PC-3 (cell line): ENCODE results near the gene CTNND2. TPM values are rescaled to one million over a fixed set of nuclear protein-coding genes. Genes with fewer than 3 reads are reported as not detected.

Experiments
- ATAC-seq: fragments of 200-7000 bp; cut with Tn5 transposase; 2 replicates; pipeline ENCODE4 v1.9.1; 2020; ENCODE audit warnings: mild to moderate bottlenecking, moderate library complexity
- BruUV-seq: library from RNA; stranded (reverse); fragments of 400-500 nt; replicated peaks from 2 replicates; lab custom pipeline; 2021; lab: Mats Ljungman, UMichigan
- CTCF ChIA-PET: fragments of 300-600 bp; sonication (Branson Sonifier 250); formaldehyde crosslinking; loops from one replicate; lab custom pipeline; 2022; ENCODE audit warnings: antibody characterized with exemption; lab: Charles Lee
- POLR2A ChIA-PET: fragments of 300-600 bp; sonication (Branson Sonifier 250); formaldehyde crosslinking; loops from one replicate; lab custom pipeline; 2022; ENCODE audit warnings: antibody characterized with exemption; ENCODE audit not compliant: unreplicated experiment; lab: Charles Lee
- DNase-seq: peaks from one replicate; pipeline ENCODE4 v3.0.0-alpha.2; 2015
- H2AFZ ChIP-seq: fragments of 300-600 bp; sonication (generic); 2 replicates; pipeline ENCODE4 v1.6.0; 2016; ENCODE audit warnings: antibody characterized with exemption, low read length
- H3F3A ChIP-seq: fragments of 300-600 bp; sonication (generic); one replicate; pipeline ENCODE4 v1.6.0; 2017; ENCODE audit warnings: antibody characterized with exemption, low read length, control low read depth, mild to moderate bottlenecking; ENCODE audit not compliant: unreplicated experiment
- H3K27ac ChIP-seq: fragments of 300-600 bp; sonication (generic); 2 replicates; pipeline ENCODE4 v1.5.1; 2016; ENCODE audit warnings: mild to moderate bottlenecking, low read length
- H3K27me3 ChIP-seq: fragments of 300-600 bp; sonication (generic); 2 replicates; pipeline ENCODE4 v1.6.1; 2016; ENCODE audit warnings: low read length, mixed read lengths
- H3K36me3 ChIP-seq: fragments of 300-600 bp; sonication (generic); 2 replicates; pipeline ENCODE4 v1.6.1; 2016; ENCODE audit warnings: low read depth, mixed run types, low read length, mixed read lengths
- H3K4me1 ChIP-seq: fragments of 300-600 bp; sonication (generic); 2 replicates; pipeline ENCODE4 v1.5.1; 2016; ENCODE audit warnings: low read length; ENCODE audit not compliant: insufficient read depth
- H3K4me2 ChIP-seq: fragments of 300-600 bp; sonication (generic); 2 replicates; pipeline ENCODE4 v1.6.0; 2016; ENCODE audit warnings: low read length
- H3K4me3 ChIP-seq: fragments of 300-600 bp; sonication (generic); 2 replicates; pipeline ENCODE4 v1.5.1; 2016; ENCODE audit warnings: mild to moderate bottlenecking, low read length, mixed read lengths
- H3K79me2 ChIP-seq: fragments of 300-600 bp; sonication (generic); 2 replicates; pipeline ENCODE4 v1.6.1; 2017; ENCODE audit warnings: low read length, mixed read lengths
- H3K9ac ChIP-seq: fragments of 300-600 bp; sonication (generic); 2 replicates; pipeline ENCODE4 v1.6.0; 2016; ENCODE audit warnings: mild to moderate bottlenecking, low read length
- H3K9me2 ChIP-seq: fragments of 300-600 bp; sonication (generic); replicated peaks from 2 replicates; pipeline ENCODE4 v1.6.1; 2016; ENCODE audit warnings: mixed run types, low read length, mixed read lengths
- H3K9me3 ChIP-seq: fragments of 300-600 bp; sonication (generic); 2 replicates; pipeline ENCODE4 v1.6.1; 2016; ENCODE audit warnings: low read length, mixed read lengths
- H4K20me1 ChIP-seq: fragments of 300-600 bp; sonication (generic); 2 replicates; pipeline ENCODE4 v1.6.1; 2016; ENCODE audit warnings: low read length, mixed read lengths
- CTCF ChIP-seq: fragments of 300-600 bp; sonication (generic); conservative IDR thresholded peaks from 2 replicates; pipeline ENCODE4 v1.5.1; 2017; ENCODE audit warnings: antibody characterized with exemption, low read depth, mild to moderate bottlenecking, low read length
- EZH2 ChIP-seq: fragments of 300-600 bp; sonication (generic); IDR thresholded peaks from one replicate; pipeline ENCODE4 v1.6.1; 2017; ENCODE audit warnings: antibody characterized with exemption, mild to moderate bottlenecking, low read length; ENCODE audit not compliant: unreplicated experiment
- EZH2phosphoT487 ChIP-seq: fragments of 300-600 bp; sonication (generic); IDR thresholded peaks from 2 replicates; pipeline ENCODE4 v1.6.1; 2018; ENCODE audit warnings: mild to moderate bottlenecking, antibody characterized with exemption, low read length, borderline replicate concordance
- intact Hi-C: fragments of 100-400 bp; cut with micrococcal nuclease; formaldehyde crosslinking; loops from 2 replicates; pipeline ENCODE4 v1.9.0; 2023
- total RNA-seq: library from RNA; depleted of rRNA; stranded (reverse); fragments of >200 nt; gene quantifications from 2 replicates; pipeline ENCODE4 v1.2.3, GENCODE V29; 2014

The CTNND2 gene
- total RNA-seq, 1 experiment from 2014 or later: 1.8 TPM

- no peak overlapping the region for H3K4me2 ChIP-seq
- no peak overlapping the region for H3K27ac ChIP-seq
- no TSS peak for BruUV-seq
- H3K27me3 ChIP-seq: peaks cover 16% of the 10 kb centered on the region
- no peak for ATAC-seq
- no peaks in the 10 kb centered on the region for H3F3A ChIP-seq
- H3K4me3 ChIP-seq: no peak overlapping the region
- no peaks in the 10 kb centered on the region for H3K9me3 ChIP-seq
- H3K36me3 ChIP-seq: no peaks in the 10 kb centered on the region
- POLR2A ChIA-PET: no interaction called here
- DNase-seq: no peak
- intact Hi-C loops: no loop called here
- H3K9ac ChIP-seq: no peak overlapping the region
- no peaks in the 10 kb centered on the region for H3K79me2 ChIP-seq
- no peaks in the 10 kb centered on the region for H3K9me2 ChIP-seq
- TF ChIP-seq EZH2: no peak
- TF ChIP-seq EZH2phosphoT487: no peak
- no peak for TF ChIP-seq CTCF
- no peak overlapping the region for H2AFZ ChIP-seq
- CTCF ChIA-PET: no interaction called here
- no peaks in the 10 kb centered on the region for H4K20me1 ChIP-seq
- H3K4me1 ChIP-seq: no peaks in the 10 kb centered on the region
Observed at GRCh38 chr5:11164531-11165294, 739.5 kb downstream of the CTNND2 start.

GRCh38 chr5:11157132-11157531 is 747.1 kb downstream of the CTNND2 start:
- Histone ChIP-seq H3K4me3 (no peak overlapping the region), H3K4me1 (no peaks in the 10 kb centered on the region), H4K20me1 (no peaks in the 10 kb centered on the region), H3K27ac (no peak overlapping the region), H3K79me2 (no peaks in the 10 kb centered on the region), H3K4me2 (no peak overlapping the region), H3K27me3 (peaks cover 64% of the 10 kb centered on the region), H3K9ac (no peak overlapping the region), H2AFZ (no peak overlapping the region), H3K36me3 (no peaks in the 10 kb centered on the region), H3K9me2 (no peaks in the 10 kb centered on the region), H3F3A (no peaks in the 10 kb centered on the region), H3K9me3 (no peaks in the 10 kb centered on the region)
- intact Hi-C loops: no loop called here
- DNase-seq (no peak), ATAC-seq (no peak)
- ChIA-PET CTCF (no interaction called here), POLR2A (no interaction called here)
- no TSS peak for BruUV-seq
- no peak for TF ChIP-seq EZH2
- no peak for TF ChIP-seq CTCF
- TF ChIP-seq EZH2phosphoT487: no peak

GRCh38 chr5:11153670-11154382 is 750.4 kb downstream of the CTNND2 start:
- Histone ChIP-seq H3F3A (no peaks in the 10 kb centered on the region), H3K9me2 (no peaks in the 10 kb centered on the region), H3K4me3 (no peak overlapping the region), H3K27me3 (peaks cover 41% of the 10 kb centered on the region), H3K4me1 (no peaks in the 10 kb centered on the region), H3K9ac (no peak overlapping the region), H4K20me1 (no peaks in the 10 kb centered on the region), H3K4me2 (no peak overlapping the region), H2AFZ (no peak overlapping the region), H3K36me3 (no peaks in the 10 kb centered on the region), H3K27ac (no peak overlapping the region), H3K79me2 (no peaks in the 10 kb centered on the region), H3K9me3 (no peaks in the 10 kb centered on the region)
- intact Hi-C loops: no loop called here
- ChIA-PET POLR2A (no interaction called here), CTCF (no interaction called here)
- no peak for DNase-seq
- no TSS peak for BruUV-seq
- ATAC-seq: no peak
- TF ChIP-seq EZH2 (no peak), CTCF (no peak), EZH2phosphoT487 (no peak)
